Astrocyte of the cerebellum (primary cell): ENCODE measurements around the gene CCDC85B.

ENCODE experiments used
- DNase-seq: peaks from one replicate; pipeline ENCODE4 v3.0.0-alpha.2; 2011; ENCODE audit warnings: low read depth
- H3K4me3 ChIP-seq: 2 replicates; pipeline ENCODE4 v1.5.1; 2011; ENCODE audit warnings: mild to moderate bottlenecking, low read depth, low read length, moderate library complexity
- CTCF ChIP-seq: IDR thresholded peaks from 2 replicates; pipeline ENCODE4 v1.5.1; 2012; ENCODE audit warnings: low read length, low read depth, moderate library complexity, mild to moderate bottlenecking; ENCODE audit errors: missing control alignments
- in situ Hi-C: cut with HindIII; loops from 2 replicates; pipeline ENCODE4 v1.10.0; 2017; ENCODE audit warnings: low sequenced_read_pairs

CCDC85B gene

GRCh38 chr11:65861533-65862183, 28.8 kb upstream of the CCDC85B start:
- in situ Hi-C loops = no loop called here
- no peak for TF ChIP-seq CTCF
- H3K4me3 ChIP-seq = peak overlapping the region; percentile 96
- DNase-seq = no peak

GRCh38 chr11:65862191-65862735, 28.2 kb upstream of the CCDC85B start:
- H3K4me3 ChIP-seq = no peak overlapping the region
- in situ Hi-C loops = no loop called here
- no peak for DNase-seq
- no peak for TF ChIP-seq CTCF

GRCh38 chr11:65862941-65863888, 27.3 kb upstream of the CCDC85B start:
- TF ChIP-seq CTCF = no peak
- in situ Hi-C loops = no loop called here
- no peak overlapping the region for H3K4me3 ChIP-seq
- DNase-seq = no peak

GRCh38 chr11:65863889-65864705, 26.4 kb upstream of the CCDC85B start:
- no peak for DNase-seq
- TF ChIP-seq CTCF = no peak
- in situ Hi-C loops = no loop called here
- H3K4me3 ChIP-seq = no peak overlapping the region

GRCh38 chr11:65864706-65865471, 25.6 kb upstream of the CCDC85B start:
- DNase-seq = no peak
- in situ Hi-C loops = no loop called here
- no peak overlapping the region for H3K4me3 ChIP-seq
- TF ChIP-seq CTCF = no peak
